Measurements from ENCODE around the gene FAM20A.

DNA sequence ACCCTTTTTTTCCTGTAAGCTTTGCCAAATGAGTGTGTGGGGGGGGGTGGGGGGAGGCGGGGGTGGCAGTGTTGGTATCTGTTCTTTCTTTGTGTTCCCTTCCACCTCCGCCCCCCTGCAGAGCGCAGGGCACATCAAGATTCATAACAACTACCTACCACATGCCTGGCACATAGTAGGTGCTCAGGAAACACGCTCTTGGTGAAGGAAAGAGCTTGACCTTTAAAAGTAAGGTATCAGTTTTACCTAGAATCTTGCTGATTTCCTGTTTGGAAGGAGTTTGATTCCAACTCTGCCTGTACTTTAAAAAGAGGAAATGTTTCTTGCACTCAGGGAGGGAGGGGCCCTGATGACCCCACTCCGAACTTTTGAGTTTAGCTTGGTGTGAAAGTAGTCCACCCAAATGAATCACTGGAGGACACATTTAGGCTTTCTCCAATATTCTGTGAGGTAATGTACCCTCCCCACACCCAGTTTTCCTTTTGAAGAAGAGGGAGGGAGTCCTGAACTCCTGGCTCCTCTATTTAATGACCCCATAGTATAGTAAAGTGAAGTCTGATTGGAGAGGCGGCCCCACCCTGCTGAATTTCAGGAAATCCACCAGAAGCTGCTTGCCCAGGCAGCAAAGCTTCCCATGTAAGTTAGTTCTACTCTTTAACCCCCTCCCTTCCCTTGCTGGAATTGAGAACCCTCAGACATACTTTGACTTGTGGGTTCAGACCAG lies 560 bp upstream of the FAM20A start:
- TF ChIP-seq EZH2 (IDR thresholded peaks at IDR 0.05; ENCODE audit: low read length, missing control alignments) = no peak
- TF ChIP-seq CTCF (conservative IDR thresholded peaks at IDR 0.05 in 1 of 2, IDR thresholded peaks at IDR 0.05 in 1 of 2; ENCODE audit: low read depth in 1 of 2, low read length in 2 of 2) = no peak

Data from fibroblast of lung (primary cell).